Body of pancreas (tissue), 4 donors: ENCODE measurements around the gene NACC2.

Source experiments
- CTCF ChIP-seq, 7 experiments: fragments of 450-650 bp in 4 of 7; fragments of 200-600 bp in 3 of 7; sonication (generic) in 3 of 7; IDR thresholded peaks; one replicate each; pipeline ENCODE4 v1.5.1; 2016 to 2019; ENCODE audit warnings: antibody characterized with exemption in 7 of 7
- POLR2A ChIP-seq, 3 donors: fragments of 450-650 bp; IDR thresholded peaks; one replicate each; pipeline ENCODE4 v1.6.1; 2016; ENCODE audit warnings: antibody characterized with exemption in 3 of 3, mild to moderate bottlenecking in 2 of 3

GRCh38 chr9:136108648-136109266 lies 13.7 kb upstream of the NACC2 start:
- TF ChIP-seq CTCF (IDR thresholded peaks at IDR 0.05) (no peak), POLR2A (IDR thresholded peaks at IDR 0.05) (no peak)
